ENCODE results near the gene UHMK1. TPM values are rescaled to one million over a fixed set of nuclear protein-coding genes. Genes with fewer than 3 reads are reported as not detected.
"Not testable (repeated sequence)": the region's sequence is repeated elsewhere in the genome, so short reads cannot be mapped to it uniquely, and the experiment has no call there.

UHMK1 gene
- total and polyA plus RNA-seq, 8 donors = 28.8 to 56.6 (median 34.4) TPM

GRCh38 chr1:162475539-162476185 is 22.0 kb upstream of the UHMK1 start:
- no peak overlapping the region for H3K4me3 ChIP-seq
- no peaks in the 10 kb centered on the region for H3K36me3 ChIP-seq
- intact Hi-C loops (cut with DNase I) = no loop called here
- no peak for ATAC-seq
- TF ChIP-seq, protein P1, sequence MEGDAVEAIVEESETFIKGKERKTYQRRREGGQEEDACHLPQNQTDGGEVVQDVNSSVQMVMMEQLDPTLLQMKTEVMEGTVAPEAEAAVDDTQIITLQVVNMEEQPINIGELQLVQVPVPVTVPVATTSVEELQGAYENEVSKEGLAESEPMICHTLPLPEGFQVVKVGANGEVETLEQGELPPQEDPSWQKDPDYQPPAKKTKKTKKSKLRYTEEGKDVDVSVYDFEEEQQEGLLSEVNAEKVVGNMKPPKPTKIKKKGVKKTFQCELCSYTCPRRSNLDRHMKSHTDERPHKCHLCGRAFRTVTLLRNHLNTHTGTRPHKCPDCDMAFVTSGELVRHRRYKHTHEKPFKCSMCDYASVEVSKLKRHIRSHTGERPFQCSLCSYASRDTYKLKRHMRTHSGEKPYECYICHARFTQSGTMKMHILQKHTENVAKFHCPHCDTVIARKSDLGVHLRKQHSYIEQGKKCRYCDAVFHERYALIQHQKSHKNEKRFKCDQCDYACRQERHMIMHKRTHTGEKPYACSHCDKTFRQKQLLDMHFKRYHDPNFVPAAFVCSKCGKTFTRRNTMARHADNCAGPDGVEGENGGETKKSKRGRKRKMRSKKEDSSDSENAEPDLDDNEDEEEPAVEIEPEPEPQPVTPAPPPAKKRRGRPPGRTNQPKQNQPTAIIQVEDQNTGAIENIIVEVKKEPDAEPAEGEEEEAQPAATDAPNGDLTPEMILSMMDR (IDR thresholded peaks at IDR 0.05) = no peak
- H3K27me3 ChIP-seq = no peaks in the 10 kb centered on the region
- no peak for DNase-seq
- H3K9me3 ChIP-seq = peaks cover 0 to 3% of the 10 kb centered on the region in 2 donors
- H3K4me1 ChIP-seq = no peaks in the 10 kb centered on the region
- H3K27ac ChIP-seq = no peak overlapping the region

DNA sequence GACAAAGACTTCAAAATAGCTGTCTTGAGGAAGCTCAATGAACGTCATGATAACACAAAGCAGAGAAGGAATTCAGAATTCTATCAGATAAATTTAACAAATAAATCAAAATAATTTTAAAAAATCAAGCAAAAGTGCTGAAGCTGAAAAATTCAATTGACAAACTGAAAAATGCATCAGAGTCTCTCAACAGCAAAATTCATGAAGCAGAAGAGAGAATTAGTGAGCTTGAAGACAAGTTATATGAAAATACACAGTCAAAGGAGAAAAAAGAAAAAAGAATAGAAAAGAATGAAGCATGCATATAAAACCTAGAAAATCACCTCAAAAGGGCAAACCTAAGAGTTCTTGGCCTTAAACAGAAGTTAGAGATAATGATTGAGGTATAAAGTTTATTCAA is 21.0 kb upstream of the UHMK1 start:
- Histone ChIP-seq H3K9me3 (peaks cover 0 to 3% of the 10 kb centered on the region in 2 donors), H3K27ac (no peak overlapping the region), H3K4me3 (no peak overlapping the region), H3K27me3 (no peaks in the 10 kb centered on the region), H3K36me3 (no peaks in the 10 kb centered on the region), H3K4me1 (no peaks in the 10 kb centered on the region)
- no peak for ATAC-seq
- DNase-seq = no peak
- intact Hi-C loops (cut with DNase I) = no loop called here
- TF ChIP-seq, protein P1 (IDR thresholded peaks at IDR 0.05) = no peak

DNA sequence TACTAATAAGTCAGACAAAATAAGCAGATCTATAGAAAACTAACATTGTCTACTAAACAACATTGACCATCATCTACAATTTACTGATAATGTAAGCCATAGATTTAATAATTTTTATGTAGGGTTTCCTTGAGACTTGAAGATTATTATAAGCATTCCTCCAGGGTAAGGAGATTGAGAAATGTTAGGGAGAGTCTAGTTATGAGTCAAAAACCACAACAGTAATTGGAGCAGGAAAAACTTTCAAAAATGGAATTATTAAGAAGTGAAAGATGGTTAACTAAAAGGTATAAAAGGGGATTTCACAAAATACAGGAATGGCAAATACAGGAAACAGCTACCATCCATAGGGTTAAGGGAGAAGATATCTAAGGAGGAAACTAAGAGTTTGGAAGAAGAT is 12.4 kb upstream of the UHMK1 start:
- Histone ChIP-seq H3K4me3 (no peak overlapping the region), H3K9me3 (no peaks in the 10 kb centered on the region), H3K27me3 (peaks cover 0 to 6% of the 10 kb centered on the region in 2 donors), H3K27ac (no peak overlapping the region), H3K36me3 (no peaks in the 10 kb centered on the region), H3K4me1 (no peaks in the 10 kb centered on the region)
- TF ChIP-seq, protein P1 (IDR thresholded peaks at IDR 0.05) = no peak
- ATAC-seq = no peak
- DNase-seq = no peak
- intact Hi-C loops (cut with DNase I) = no loop called here

DNA sequence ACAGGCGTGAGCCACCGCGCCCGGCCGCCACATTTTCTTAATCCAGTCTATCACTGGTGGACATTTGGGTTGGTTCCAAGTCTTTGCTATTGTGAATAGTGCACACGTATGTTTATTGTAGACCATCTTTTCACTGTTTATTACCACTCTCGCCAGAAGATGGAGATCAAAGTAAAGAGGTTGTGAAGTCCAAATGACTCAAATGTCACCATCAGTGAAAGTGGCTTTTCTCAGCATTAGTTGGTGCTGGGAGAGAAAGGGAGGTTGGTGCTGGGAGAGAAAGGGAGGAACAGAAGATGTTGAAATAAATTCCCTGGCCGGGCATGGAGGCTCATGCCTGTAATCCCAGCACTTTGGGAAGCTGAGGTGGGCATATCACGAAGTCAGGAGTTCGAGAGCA is 10.4 kb upstream of the UHMK1 start:
- H3K27ac ChIP-seq = no peak overlapping the region
- peaks cover 0 to 26% of the 10 kb centered on the region in 2 donors for H3K27me3 ChIP-seq
- intact Hi-C loops (cut with DNase I) = no loop called here
- H3K36me3 ChIP-seq = no peaks in the 10 kb centered on the region
- no peaks in the 10 kb centered on the region for H3K9me3 ChIP-seq
- TF ChIP-seq, protein P1 (IDR thresholded peaks at IDR 0.05) = no peak
- DNase-seq = no peak
- no peak for ATAC-seq
- H3K4me3 ChIP-seq = no peak overlapping the region
- no peaks in the 10 kb centered on the region for H3K4me1 ChIP-seq

- Histone ChIP-seq H3K4me1 (no peaks in the 10 kb centered on the region), H3K4me3 (no peak overlapping the region), H3K27ac (no peak overlapping the region), H3K27me3 (peaks cover 0 to 26% of the 10 kb centered on the region in 2 donors), H3K9me3 (no peaks in the 10 kb centered on the region), H3K36me3 (no peaks in the 10 kb centered on the region)
- ATAC-seq = no peak
- TF ChIP-seq, protein P1 (IDR thresholded peaks at IDR 0.05) = no peak
- no peak for DNase-seq
- intact Hi-C loops (cut with DNase I) = no loop called here
Observed at GRCh38 chr1:162488219-162488618, 9.4 kb upstream of the UHMK1 start.

- H3K4me1 ChIP-seq = peaks cover 12 to 29% of the 10 kb centered on the region in 2 donors
- ATAC-seq; intact Hi-C loops (cut with DNase I); H3K27ac ChIP-seq; H3K4me3 ChIP-seq; DNase-seq; H3K9me3 ChIP-seq; H3K36me3 ChIP-seq: not testable (repeated sequence)
- H3K27me3 ChIP-seq = peaks cover 0 to 15% of the 10 kb centered on the region in 2 donors
Observed at GRCh38 chr1:162495531-162496233, 1.9 kb upstream of the UHMK1 start.

All from left lung (tissue), 10 donors.